Measurements from ENCODE around the gene SPON2. TPM values are rescaled to one million over a fixed set of nuclear protein-coding genes. Genes with fewer than 3 reads are reported as not detected.

Gene SPON2
- total RNA-seq, 1 donor from 2014 or later = 18.1 TPM

DNA sequence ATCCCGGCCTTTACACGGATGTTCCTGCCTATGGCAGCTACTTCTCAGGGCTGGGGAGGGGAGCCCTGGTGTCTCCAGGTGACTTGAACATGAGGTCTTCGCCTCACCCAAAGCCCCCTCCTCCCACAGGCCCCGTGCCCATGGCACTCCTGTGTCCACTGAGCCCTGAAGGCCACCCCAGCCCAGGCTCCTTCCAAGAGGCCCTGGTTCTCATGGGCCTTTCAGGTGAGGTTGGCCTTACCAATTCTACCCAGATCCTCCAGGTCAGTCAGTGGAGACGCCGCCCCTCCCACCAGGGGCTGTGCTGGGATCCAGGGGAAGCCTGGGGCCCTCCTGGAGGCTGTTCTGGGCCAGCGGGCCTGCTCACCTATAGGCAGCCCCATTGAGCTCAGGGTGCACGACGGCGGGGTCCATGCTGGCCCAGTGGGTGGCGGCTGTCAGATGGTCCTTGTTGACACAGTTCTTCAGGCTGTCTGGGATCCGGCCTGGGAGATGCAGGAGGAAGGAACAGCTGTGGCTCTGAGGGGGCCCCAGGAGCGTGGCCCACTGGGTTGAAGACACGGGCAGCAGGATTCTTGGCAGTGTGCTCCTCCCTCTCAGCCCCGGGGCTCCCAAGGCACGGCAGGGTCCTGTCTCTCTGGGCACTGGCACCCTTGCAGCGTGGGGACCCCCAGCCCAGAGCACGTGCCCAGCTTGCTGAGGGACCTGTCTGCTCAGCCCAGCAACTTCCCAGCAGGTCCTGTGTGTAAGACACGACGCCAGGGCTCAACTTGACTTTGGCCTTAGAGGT, 40.4 kb upstream of the SPON2 start:
- TF ChIP-seq CTCF (conservative IDR thresholded peaks at IDR 0.05; ENCODE audit: low read depth, low read length) = no peak

DNA sequence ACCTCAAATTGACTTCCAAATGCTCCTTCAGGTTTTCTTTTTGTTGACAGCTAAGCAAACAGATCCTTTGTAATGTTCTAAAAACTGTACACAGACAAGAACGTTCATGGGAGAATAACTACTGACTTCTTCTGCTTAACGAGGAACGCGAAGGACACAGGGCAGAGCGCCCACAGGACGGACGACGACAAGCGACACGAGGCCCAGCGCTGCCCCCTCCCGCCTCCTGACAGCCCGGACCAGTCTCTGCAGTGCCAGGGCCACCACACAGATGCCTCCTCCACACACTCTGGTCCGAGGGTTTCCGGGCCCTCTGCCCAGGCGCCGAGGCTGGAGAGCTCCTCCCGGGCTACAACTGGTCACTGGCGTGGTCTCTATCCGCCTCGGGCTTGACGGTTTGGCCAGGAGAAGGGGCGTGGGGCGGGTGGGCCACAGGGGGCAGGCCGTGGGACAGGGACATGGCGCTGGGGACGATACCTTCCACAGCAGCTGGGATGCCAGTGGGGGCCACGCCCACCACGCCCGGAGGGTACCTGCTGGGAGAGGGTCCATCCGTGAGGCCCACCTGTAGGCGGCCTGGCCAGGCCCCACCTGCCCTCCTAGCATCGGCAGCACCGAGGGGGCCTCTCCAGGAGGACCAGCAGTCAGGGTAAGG, 39.6 kb upstream of the SPON2 start:
- no peak for DNase-seq (ENCODE audit: low read depth)
- TF ChIP-seq CTCF (conservative IDR thresholded peaks at IDR 0.05; ENCODE audit: low read depth, low read length) = no peak
- H3K4me3 ChIP-seq (ENCODE audit: low read depth, low read length) = no peak overlapping the region

More for the DNA sequence above, 40.4 kb upstream of the SPON2 start:
- H3K4me3 ChIP-seq (ENCODE audit: low read depth, low read length) = no peak overlapping the region
- no peak for DNase-seq (ENCODE audit: low read depth)

GRCh38 chr4:1211371-1211770, 39.0 kb upstream of the SPON2 start:
- no peak for TF ChIP-seq CTCF (conservative IDR thresholded peaks at IDR 0.05; ENCODE audit: low read depth, low read length)
- no peak for DNase-seq (ENCODE audit: low read depth)
- no peak overlapping the region for H3K4me3 ChIP-seq (ENCODE audit: low read depth, low read length)

DNA sequence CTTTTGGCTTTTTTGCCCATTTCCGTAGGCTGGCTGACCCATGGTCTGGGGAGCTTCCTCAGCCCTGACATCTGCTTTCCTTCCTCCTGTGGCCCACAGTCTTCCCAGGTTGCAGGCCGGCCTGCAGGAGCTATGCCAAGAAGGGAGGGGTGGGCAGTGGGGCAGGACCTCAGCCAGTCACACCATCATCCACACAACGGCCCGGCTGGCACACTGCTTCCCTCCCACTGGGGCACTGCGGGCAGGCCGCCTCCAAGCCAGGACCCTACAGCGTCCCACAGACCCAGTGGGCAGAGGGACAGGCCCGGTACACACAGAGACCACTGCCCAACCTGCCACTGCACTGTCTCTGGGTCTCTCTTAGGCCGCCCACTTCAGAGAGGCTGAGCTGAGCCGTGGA, 38.6 kb upstream of the SPON2 start:
- DNase-seq (ENCODE audit: low read depth) = no peak
- no peak for TF ChIP-seq CTCF (conservative IDR thresholded peaks at IDR 0.05; ENCODE audit: low read depth, low read length)
- no peak overlapping the region for H3K4me3 ChIP-seq (ENCODE audit: low read depth, low read length)

DNA sequence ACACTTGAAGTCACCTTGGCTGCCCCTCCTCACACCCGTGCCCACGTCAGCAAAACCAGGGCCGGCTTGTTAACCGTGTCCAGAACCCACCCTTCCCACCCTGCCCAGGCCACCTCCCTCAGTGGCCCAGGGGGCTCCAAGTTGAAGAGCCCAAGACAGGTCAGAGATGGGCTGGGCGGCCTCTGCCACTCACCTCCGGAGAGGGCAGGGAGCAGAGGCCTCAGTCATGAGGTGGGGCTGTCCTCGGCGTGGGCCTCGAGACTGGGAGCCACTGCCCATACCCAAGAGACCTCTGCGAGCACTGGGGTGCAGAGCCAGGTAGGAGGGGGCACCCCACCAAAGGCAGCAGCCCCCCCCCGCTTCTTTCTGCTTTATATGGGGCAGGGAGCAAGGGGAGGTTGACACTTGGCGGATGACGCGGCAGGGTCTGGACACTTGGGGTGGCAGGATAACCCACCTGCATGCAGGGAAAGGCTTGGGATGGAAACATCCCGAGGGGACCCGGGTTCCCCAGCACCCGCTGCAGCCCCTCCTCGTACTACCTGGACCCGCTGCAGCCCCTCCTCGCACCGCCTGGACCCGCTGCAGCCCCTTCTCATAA, 38.0 kb upstream of the SPON2 start:
- TF ChIP-seq CTCF (conservative IDR thresholded peaks at IDR 0.05; ENCODE audit: low read depth, low read length) = no peak
- no peak overlapping the region for H3K4me3 ChIP-seq (ENCODE audit: low read depth, low read length)
- no peak for DNase-seq (ENCODE audit: low read depth)

DNA sequence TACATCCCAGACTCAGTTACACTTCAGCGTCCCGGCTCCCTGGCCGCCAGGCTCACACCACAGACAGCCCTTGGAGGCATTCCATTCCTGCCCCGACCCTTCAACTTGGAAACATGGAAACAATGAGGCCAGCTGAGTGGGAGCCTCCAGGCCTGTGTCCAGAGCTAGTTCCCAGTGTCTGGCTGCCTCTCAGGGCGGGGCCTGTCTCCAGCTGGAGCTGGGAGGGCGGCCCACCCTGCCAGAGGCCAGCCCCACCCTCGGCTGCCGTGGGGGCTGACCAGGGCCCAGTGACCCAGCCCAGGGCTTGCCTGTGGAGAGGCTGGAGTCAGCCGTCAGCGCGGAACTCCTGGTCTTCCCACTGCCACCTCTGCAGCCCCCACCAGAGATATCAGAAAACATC, 37.4 kb upstream of the SPON2 start:
- TF ChIP-seq CTCF (conservative IDR thresholded peaks at IDR 0.05; ENCODE audit: low read depth, low read length) = no peak
- H3K4me3 ChIP-seq (ENCODE audit: low read depth, low read length) = no peak overlapping the region
- DNase-seq (ENCODE audit: low read depth) = no peak
